Fibroblast of lung (primary cell): ENCODE measurements around the gene ZSWIM6.

Experiments used
- EZH2 ChIP-seq: IDR thresholded peaks from 2 replicates; pipeline ENCODE4 v1.5.1; 2012; ENCODE audit warnings: low read length, control low read depth, mild to moderate bottlenecking; ENCODE audit errors: missing control alignments
- TF ChIP-seq, protein P1 (sequence below), 2 donors: IDR thresholded peaks in 1 of 2; conservative IDR thresholded peaks in 1 of 2; 1 replicate in 1 of 2; 2 replicates in 1 of 2; pipeline ENCODE4 v1.5.1; 2011 to 2012; ENCODE audit warnings: low read length in 2 of 2, control low read depth in 1 of 2, inconsistent platforms in 1 of 2, low read depth in 1 of 2, mild to moderate bottlenecking in 1 of 2

DNA sequence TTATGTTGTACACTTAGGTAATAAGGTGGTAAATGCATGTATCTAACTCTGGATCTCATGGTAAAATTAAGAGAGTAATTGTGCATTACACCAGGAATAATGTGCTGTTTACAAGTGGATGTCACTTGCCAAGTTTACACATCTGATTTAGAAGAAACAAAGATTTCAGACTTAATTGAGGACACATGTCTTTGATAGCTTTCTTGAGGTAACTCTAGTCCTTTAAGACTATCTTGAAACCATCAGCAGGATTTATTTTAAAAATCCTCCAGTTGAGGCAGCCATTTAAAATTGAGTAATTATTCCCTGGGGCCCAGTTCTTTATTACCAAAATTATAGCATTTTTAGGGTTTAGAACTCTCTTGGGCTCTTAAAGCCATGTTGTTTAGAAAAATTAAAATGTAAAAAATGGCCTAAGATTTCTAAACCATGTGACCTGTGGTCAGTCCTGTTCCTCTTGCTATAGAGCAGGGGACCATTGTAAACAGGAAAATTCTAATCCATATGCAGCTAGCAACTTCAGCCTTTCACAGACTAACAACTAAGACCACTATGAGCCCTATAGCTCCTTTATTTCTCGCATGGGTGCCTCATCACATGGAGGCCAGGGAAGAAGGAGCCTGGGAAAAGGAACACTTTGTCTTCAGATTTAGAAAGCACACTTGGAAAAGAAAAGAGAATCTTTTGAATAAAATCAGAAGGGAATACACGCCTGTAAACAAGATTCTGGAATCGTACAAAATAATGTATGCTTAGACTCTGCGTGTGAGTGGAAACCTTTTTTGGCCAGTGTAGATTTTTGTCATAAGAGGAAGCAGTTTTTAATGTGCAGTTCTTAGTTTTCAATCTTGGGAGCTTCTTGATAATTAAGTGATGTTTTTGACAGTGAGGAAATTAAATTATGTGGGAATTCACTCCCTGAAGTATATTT lies 71.2 kb downstream of the ZSWIM6 start:
- TF ChIP-seq, protein P1, sequence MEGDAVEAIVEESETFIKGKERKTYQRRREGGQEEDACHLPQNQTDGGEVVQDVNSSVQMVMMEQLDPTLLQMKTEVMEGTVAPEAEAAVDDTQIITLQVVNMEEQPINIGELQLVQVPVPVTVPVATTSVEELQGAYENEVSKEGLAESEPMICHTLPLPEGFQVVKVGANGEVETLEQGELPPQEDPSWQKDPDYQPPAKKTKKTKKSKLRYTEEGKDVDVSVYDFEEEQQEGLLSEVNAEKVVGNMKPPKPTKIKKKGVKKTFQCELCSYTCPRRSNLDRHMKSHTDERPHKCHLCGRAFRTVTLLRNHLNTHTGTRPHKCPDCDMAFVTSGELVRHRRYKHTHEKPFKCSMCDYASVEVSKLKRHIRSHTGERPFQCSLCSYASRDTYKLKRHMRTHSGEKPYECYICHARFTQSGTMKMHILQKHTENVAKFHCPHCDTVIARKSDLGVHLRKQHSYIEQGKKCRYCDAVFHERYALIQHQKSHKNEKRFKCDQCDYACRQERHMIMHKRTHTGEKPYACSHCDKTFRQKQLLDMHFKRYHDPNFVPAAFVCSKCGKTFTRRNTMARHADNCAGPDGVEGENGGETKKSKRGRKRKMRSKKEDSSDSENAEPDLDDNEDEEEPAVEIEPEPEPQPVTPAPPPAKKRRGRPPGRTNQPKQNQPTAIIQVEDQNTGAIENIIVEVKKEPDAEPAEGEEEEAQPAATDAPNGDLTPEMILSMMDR (conservative IDR thresholded peaks at IDR 0.05 in 1 of 2, IDR thresholded peaks at IDR 0.05 in 1 of 2; ENCODE audit: low read depth in 1 of 2, low read length in 2 of 2): no peak
- TF ChIP-seq EZH2: no peak
